ENCODE data around the gene CNGA3.

CNGA3 gene

GRCh38 chr2:98445683-98446581 is 99.7 kb downstream of the CNGA3 start:
- DNase-seq = no peak

GRCh38 chr2:98446850-98447249 is 100.6 kb downstream of the CNGA3 start:
- no peak for DNase-seq
